Activated CD4-positive, alpha-beta T cell treated with anti-CD3 and anti-CD28 coated beads, Interleukin-2, Interleukin-4, amounts not matched to agents 100 ng/mL and 50 ng/mL, durations not matched to agents 16 hours and 8 hours (primary cell): ENCODE data around the gene OR2A5.
"Not testable (repeated sequence)": the region's sequence is repeated elsewhere in the genome, so short reads cannot be mapped to it uniquely, and the experiment has no call there.

Experiments used
- DNase-seq: peaks from one replicate; pipeline ENCODE4 v3.0.0-alpha.2; 2020; ENCODE audit warnings: low spot score

OR2A5 gene

GRCh38 chr7:144048648-144049047 is at the start of gene OR2A5:
Gene OR2A5, plus strand, starts transcription at chr7:144048948. Its CDS starts 1,454 bp downstream, at chr7:144050402.
- DNase-seq: no peak

- DNase-seq: no peak
These were observed 48.7 kb upstream of the OR2A5 start, which contains the start of gene OR6B1 for GRCh38 chr7:144000020-144000419. Gene OR6B1, plus strand, starts transcription at chr7:144000320. Its CDS starts 3,677 bp downstream, at chr7:144003997.

GRCh38 chr7:144001543-144001942 is 47.2 kb upstream of the OR2A5 start:
- no peak for DNase-seq

GRCh38 chr7:144004703-144005102 is 44.0 kb upstream of the OR2A5 start:
- DNase-seq: no peak

GRCh38 chr7:144006029-144006691 is 42.6 kb upstream of the OR2A5 start:
- no peak for DNase-seq

GRCh38 chr7:144006692-144007042 is 42.1 kb upstream of the OR2A5 start:
- DNase-seq: no peak

- no peak for DNase-seq
These were observed 39.4 kb upstream of the OR2A5 start for GRCh38 chr7:144009361-144009760.

- not testable (repeated sequence) for DNase-seq
These were observed 38.7 kb upstream of the OR2A5 start for GRCh38 chr7:144010061-144010460.

GRCh38 chr7:144010821-144011220 is 37.9 kb upstream of the OR2A5 start:
- not testable (repeated sequence) for DNase-seq

- no peak for DNase-seq
These were observed 37.1 kb upstream of the OR2A5 start for GRCh38 chr7:144011458-144012230.

- no peak for DNase-seq
These were observed 30.7 kb upstream of the OR2A5 start for GRCh38 chr7:144018065-144018464.

- DNase-seq: no peak
These were observed 29.3 kb upstream of the OR2A5 start for GRCh38 chr7:144019457-144019856.

GRCh38 chr7:144020340-144020739 is 28.4 kb upstream of the OR2A5 start:
- no peak for DNase-seq

- no peak for DNase-seq
These were observed 26.6 kb upstream of the OR2A5 start for GRCh38 chr7:144022169-144022568.

- DNase-seq: no peak
These were observed 25.4 kb upstream of the OR2A5 start for GRCh38 chr7:144023171-144023827.

GRCh38 chr7:144024213-144024612 is 24.5 kb upstream of the OR2A5 start:
- DNase-seq: no peak

GRCh38 chr7:144026203-144026883 is 22.4 kb upstream of the OR2A5 start:
- no peak for DNase-seq

GRCh38 chr7:144027070-144027469 is 21.7 kb upstream of the OR2A5 start:
- no peak for DNase-seq

GRCh38 chr7:144027974-144028373 is 20.8 kb upstream of the OR2A5 start:
- no peak for DNase-seq

GRCh38 chr7:144028547-144028946 is 20.2 kb upstream of the OR2A5 start:
- DNase-seq: no peak

GRCh38 chr7:144032516-144032915 is 16.2 kb upstream of the OR2A5 start:
- DNase-seq: no peak

- DNase-seq: no peak
These were observed 15.6 kb upstream of the OR2A5 start for GRCh38 chr7:144032985-144033709.
